Measurements from ENCODE around the gene NOC2L.

Gene NOC2L

DNA sequence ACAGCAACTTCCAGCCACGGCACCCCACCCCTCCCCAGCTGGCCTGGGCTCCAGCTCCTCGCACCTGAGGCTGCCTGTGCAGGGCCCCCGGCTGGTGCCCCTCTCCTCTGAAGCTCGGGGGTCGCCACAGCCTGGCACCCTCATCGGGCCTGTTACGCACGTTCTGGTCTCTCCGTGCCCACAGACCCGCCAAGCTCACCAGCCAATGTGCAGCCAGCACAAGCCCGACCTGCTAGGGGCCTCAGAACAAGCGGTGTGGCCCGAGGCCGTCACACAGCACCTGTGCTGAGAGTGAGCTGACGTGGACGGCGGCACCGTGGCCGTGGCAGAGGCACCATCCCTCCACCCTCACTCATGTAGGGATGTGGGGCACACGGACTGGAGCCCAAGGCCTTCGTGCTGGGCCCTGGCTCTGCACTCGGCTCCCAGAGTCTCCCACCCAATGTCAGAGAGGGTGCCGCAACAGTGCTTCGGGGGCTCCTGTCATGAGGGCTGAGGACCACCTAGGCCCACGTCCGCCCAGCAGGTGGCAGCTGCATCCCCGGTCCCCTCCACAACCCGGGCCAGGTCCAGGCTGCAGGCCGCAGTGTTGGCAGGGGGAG is 39.7 kb downstream of the NOC2L start:
- in situ Hi-C loops (cut with MboI; ENCODE audit: low sequenced_read_pairs) = no loop called here

GRCh38 chr1:918843-919242 is 40.2 kb downstream of the NOC2L start:
- in situ Hi-C loops (cut with MboI; ENCODE audit: low sequenced_read_pairs) = no loop called here

- in situ Hi-C loops (cut with MboI; ENCODE audit: low sequenced_read_pairs) = no loop called here
Observed at GRCh38 chr1:918353-918752, 40.7 kb downstream of the NOC2L start.

GRCh38 chr1:917466-918091 is 41.5 kb downstream of the NOC2L start:
- in situ Hi-C loops (cut with MboI; ENCODE audit: low sequenced_read_pairs) = no loop called here

GRCh38 chr1:917076-917459 is 42.0 kb downstream of the NOC2L start:
- in situ Hi-C loops (cut with MboI; ENCODE audit: low sequenced_read_pairs) = no loop called here

- in situ Hi-C loops (cut with MboI; ENCODE audit: low sequenced_read_pairs) = no loop called here
Observed at GRCh38 chr1:916173-917075, 42.6 kb downstream of the NOC2L start.

- in situ Hi-C loops (cut with MboI; ENCODE audit: low sequenced_read_pairs) = no loop called here
Observed at GRCh38 chr1:915295-916172, 43.5 kb downstream of the NOC2L start.

GRCh38 chr1:914891-915280 is 44.2 kb downstream of the NOC2L start:
- in situ Hi-C loops (cut with MboI; ENCODE audit: low sequenced_read_pairs) = no loop called here

DNA sequence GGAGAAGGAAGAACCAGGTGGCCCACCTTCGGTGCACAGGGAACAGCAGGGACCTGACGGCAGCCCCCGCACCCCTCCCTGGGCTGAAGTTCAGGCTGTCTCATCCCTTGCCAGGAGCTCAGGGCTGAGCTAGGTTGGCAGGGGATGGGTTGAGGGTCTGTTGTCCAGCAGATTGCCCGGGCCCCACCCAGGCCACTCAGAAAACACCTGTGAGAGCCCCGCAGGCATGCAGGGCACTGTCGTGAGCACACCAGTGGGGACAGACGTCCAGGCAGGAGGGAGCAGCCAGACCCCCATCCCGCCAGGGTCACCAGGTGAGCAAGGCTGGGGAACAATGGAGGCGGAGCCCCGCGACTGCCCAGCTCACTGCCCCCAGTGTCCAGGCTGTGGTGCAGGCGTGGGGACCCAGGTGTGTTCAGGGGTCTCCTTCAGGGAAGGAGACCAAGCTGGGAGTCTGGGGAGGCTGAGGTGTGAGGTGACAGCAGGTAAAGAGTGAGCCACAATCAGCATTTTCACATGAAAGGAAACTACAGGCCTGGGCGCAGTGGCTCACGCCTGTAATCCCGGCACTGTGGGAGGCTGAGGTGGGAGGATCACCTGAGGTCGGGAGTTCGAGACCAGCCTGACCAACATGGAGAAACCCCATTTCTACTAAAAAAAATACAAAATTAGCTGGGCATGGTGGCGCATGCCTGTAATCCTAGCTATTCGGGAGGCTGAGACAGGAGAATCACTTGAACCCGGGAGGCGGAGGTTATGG is 44.7 kb downstream of the NOC2L start:
- in situ Hi-C loops (cut with MboI; ENCODE audit: low sequenced_read_pairs) = no loop called here

- in situ Hi-C loops (cut with MboI; ENCODE audit: low sequenced_read_pairs) = no loop called here
Observed at GRCh38 chr1:913491-914130, 45.4 kb downstream of the NOC2L start.

GRCh38 chr1:912740-913301 is 46.2 kb downstream of the NOC2L start:
- in situ Hi-C loops (cut with MboI; ENCODE audit: low sequenced_read_pairs) = no loop called here

DNA sequence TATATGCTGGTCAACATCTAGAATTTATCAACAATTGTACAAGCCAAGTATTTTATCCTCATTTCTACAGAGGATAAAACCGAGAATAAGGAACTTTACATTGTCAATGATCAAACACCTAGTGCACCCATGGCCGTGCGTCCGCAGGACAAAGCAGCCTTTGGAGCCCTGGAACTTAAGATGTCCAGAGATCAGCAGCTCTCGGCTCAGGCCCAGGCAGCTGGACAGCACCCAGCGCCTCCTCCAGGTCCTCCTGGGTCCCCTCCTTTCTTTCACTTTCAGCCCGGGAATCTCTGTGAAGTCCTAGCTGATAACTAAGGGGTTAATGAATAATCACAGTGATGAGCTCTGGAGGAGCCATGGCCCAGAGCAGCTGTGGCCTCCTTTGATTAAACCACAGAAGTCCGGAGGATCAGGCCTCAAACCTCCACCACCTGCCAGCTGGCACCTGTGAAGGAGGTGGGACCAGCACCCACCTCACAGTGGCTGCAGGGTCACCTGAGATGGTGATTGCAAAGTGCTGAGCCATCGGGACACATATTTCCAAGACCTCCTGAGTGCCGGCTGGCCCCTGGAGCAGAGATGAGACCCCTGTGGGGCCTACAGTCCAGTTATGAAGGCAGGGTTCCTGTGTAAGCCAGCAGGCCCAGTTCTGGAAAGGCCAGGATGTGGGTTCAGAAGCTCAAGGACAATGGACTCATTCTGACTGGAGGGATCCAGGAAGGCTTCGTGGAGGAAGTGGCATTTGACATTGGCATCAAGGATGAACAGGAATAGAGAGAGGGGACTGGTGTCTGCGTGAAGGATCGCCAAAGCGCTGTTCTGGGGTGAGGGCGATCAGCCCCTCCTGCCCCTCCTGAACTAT is 46.9 kb downstream of the NOC2L start:
- in situ Hi-C loops (cut with MboI; ENCODE audit: low sequenced_read_pairs) = no loop called here

- in situ Hi-C loops (cut with MboI; ENCODE audit: low sequenced_read_pairs) = no loop called here
Observed at GRCh38 chr1:910881-911721, 48.0 kb downstream of the NOC2L start.

- in situ Hi-C loops (cut with MboI; ENCODE audit: low sequenced_read_pairs) = no loop called here
Observed at GRCh38 chr1:910311-910880, 48.7 kb downstream of the NOC2L start.

- in situ Hi-C loops (cut with MboI; ENCODE audit: low sequenced_read_pairs) = no loop called here
Observed at GRCh38 chr1:909861-910310, 49.2 kb downstream of the NOC2L start.

GRCh38 chr1:908661-909060 is 50.4 kb downstream of the NOC2L start:
- in situ Hi-C loops (cut with MboI; ENCODE audit: low sequenced_read_pairs) = no loop called here
